OCI-LY7 (cell line): ENCODE data around the gene HUS1. TPM values are rescaled to one million over a fixed set of nuclear protein-coding genes. Genes with fewer than 3 reads are reported as not detected.
A peak's percentile ranks its signal among the peaks of the same experiment; 100 is the strongest.

Source experiments
- BruUV-seq: library from RNA; stranded (reverse); fragments of 400-500 nt; replicated peaks from 2 replicates; lab custom pipeline; 2021; lab: Mats Ljungman, UMichigan
- CTCF ChIA-PET: fragments of 300-600 bp; sonication (Branson Sonifier 250); formaldehyde crosslinking; loops from one replicate; lab custom pipeline; 2022; ENCODE audit warnings: antibody characterized with exemption; ENCODE audit not compliant: unreplicated experiment; lab: Charles Lee
- POLR2A ChIA-PET: fragments of 300-600 bp; sonication (Branson Sonifier 250); formaldehyde crosslinking; loops from one replicate; lab custom pipeline; 2022; ENCODE audit warnings: antibody characterized with exemption; lab: Charles Lee
- DNase-seq: peaks from one replicate; pipeline ENCODE4 v3.0.0-alpha.2; 2015; ENCODE audit warnings: low spot score
- H2AFZ ChIP-seq: fragments of 200-600 bp; sonication (generic), shearing (Covaris generic); 2 replicates; pipeline ENCODE4 v1.6.1; 2014; ENCODE audit warnings: mild to moderate bottlenecking, antibody characterized with exemption, low read length, moderate library complexity
- H3K27ac ChIP-seq: fragments of 200-600 bp; sonication (generic); 2 replicates; pipeline ENCODE4 v1.5.1; 2014; ENCODE audit warnings: mixed run types, low read depth, mild to moderate bottlenecking, moderate library complexity, low read length, inconsistent platforms; ENCODE audit not compliant: poor library complexity, severe bottlenecking
- H3K36me3 ChIP-seq: fragments of 200-600 bp; sonication (generic); 2 replicates; pipeline ENCODE4 v1.6.1; 2014; ENCODE audit warnings: mild to moderate bottlenecking, antibody characterized with exemption, low read length, moderate library complexity, mixed read lengths; ENCODE audit not compliant: insufficient read depth
- H3K4me1 ChIP-seq: fragments of 200-600 bp; sonication (generic); 2 replicates; pipeline ENCODE4 v1.5.1; 2014; ENCODE audit warnings: mild to moderate bottlenecking, low read length; ENCODE audit not compliant: insufficient read depth, poor library complexity, severe bottlenecking
- H3K4me2 ChIP-seq: fragments of 200-600 bp; sonication (generic); 2 replicates; pipeline ENCODE4 v1.6.1; 2014; ENCODE audit warnings: mild to moderate bottlenecking, low read length
- H3K4me3 ChIP-seq: fragments of 200-600 bp; sonication (generic); 2 replicates; pipeline ENCODE4 v1.5.1; 2014; ENCODE audit warnings: mild to moderate bottlenecking, low read depth, low read length; ENCODE audit not compliant: poor library complexity, severe bottlenecking
- H3K79me2 ChIP-seq: fragments of 200-600 bp; sonication (generic); 2 replicates; pipeline ENCODE4 v1.6.1; 2016; ENCODE audit warnings: low read depth, mild to moderate bottlenecking, low read length, moderate library complexity, mixed read lengths; ENCODE audit not compliant: insufficient read depth
- H3K9me2 ChIP-seq: fragments of 200-600 bp; sonication (generic); 2 replicates; pipeline ENCODE4 v1.6.1; 2016; ENCODE audit warnings: mild to moderate bottlenecking, low read length, mixed read lengths; ENCODE audit not compliant: insufficient read depth
- H3K9me3 ChIP-seq: fragments of 200-600 bp; sonication (generic); 2 replicates; pipeline ENCODE4 v1.6.1; 2014; ENCODE audit warnings: mild to moderate bottlenecking, mixed run types, low read length, mixed read lengths
- H4K20me1 ChIP-seq: fragments of 200-600 bp; sonication (generic); 2 replicates; pipeline ENCODE4 v1.6.1; 2014; ENCODE audit warnings: mild to moderate bottlenecking, antibody characterized with exemption, low read length, moderate library complexity, mixed read lengths; ENCODE audit not compliant: insufficient read depth
- CTCF ChIP-seq: fragments of 200-600 bp; sonication (generic); conservative IDR thresholded peaks from 2 replicates; pipeline ENCODE4 v1.5.1; 2014; ENCODE audit warnings: mild to moderate bottlenecking, antibody characterized with exemption, low read length, moderate library complexity, mixed read lengths
- EZH2phosphoT487 ChIP-seq: fragments of 200-600 bp; sonication (generic); IDR thresholded peaks from 2 replicates; pipeline ENCODE4 v1.6.1; 2018; ENCODE audit warnings: low read depth, borderline replicate concordance, mild to moderate bottlenecking, mixed run types, antibody characterized with exemption, low read length, moderate library complexity, mixed read lengths
- intact Hi-C: fragments of 100-400 bp; cut with micrococcal nuclease; formaldehyde crosslinking; loops from one replicate; pipeline ENCODE4 v1.10.0; 2022; ENCODE audit not compliant: unreplicated experiment
- total RNA-seq, 2 experiments: library from RNA; depleted of rRNA in 1 of 2; stranded (reverse); fragments of >200 nt in 1 of 2; shearing (Covaris generic) in 1 of 2; gene quantifications; 2 replicates each; pipeline ENCODE4 v1.2.3, GENCODE V29; 2014 to 2022

HUS1 gene
- total RNA-seq, 2 experiments from 2014 or later, result 28.2 to 44.5 TPM

- ChIA-PET POLR2A (interaction anchor here (0.6 to 1.7 kb wide), 6 partner anchors 42 to 670 kb away, joined by 3 to 8 read pairs (median 3); no protein-coding TSS in a partner anchor), CTCF (interaction anchor here (3.1 kb wide), 1 partner anchor 670 kb away, joined by 18 read pairs; no protein-coding TSS in a partner anchor)
- no peak for DNase-seq
- Histone ChIP-seq H3K36me3 (no peaks in the 10 kb centered on the region), H4K20me1 (no peaks in the 10 kb centered on the region), H3K4me2 (peak overlapping the region; percentile 67), H3K4me3 (peak overlapping the region; percentile 36), H2AFZ (peak overlapping the region; percentile 73), H3K9me2 (no peaks in the 10 kb centered on the region), H3K27ac (peak overlapping the region; percentile 80), H3K4me1 (peaks cover 38% of the 10 kb centered on the region), H3K9me3 (no peaks in the 10 kb centered on the region), H3K79me2 (no peaks in the 10 kb centered on the region)
- TF ChIP-seq EZH2phosphoT487 (no peak), CTCF (no peak)
- BruUV-seq, result no TSS peak
- intact Hi-C loops, result loop anchor here (5.0 kb wide), 3 partner anchors 44 to 354 kb away; partner anchors contain the start of gene TNS3
Observed at GRCh38 chr7:47936323-47936722, 43.1 kb downstream of the HUS1 start.

GRCh38 chr7:47935336-47935735 is 44.1 kb downstream of the HUS1 start:
- no peak overlapping the region for H3K4me2 ChIP-seq

More at GRCh38 chr7:47935336-47935735, 44.1 kb downstream of the HUS1 start:
- Histone ChIP-seq H3K4me1 (peaks cover 38% of the 10 kb centered on the region), H3K27ac (no peak overlapping the region), H3K4me3 (no peak overlapping the region), H3K36me3 (no peaks in the 10 kb centered on the region), H4K20me1 (no peaks in the 10 kb centered on the region), H3K9me2 (no peaks in the 10 kb centered on the region), H3K79me2 (no peaks in the 10 kb centered on the region), H3K9me3 (no peaks in the 10 kb centered on the region), H2AFZ (no peak overlapping the region)
- CTCF ChIA-PET, result no interaction called here
- TF ChIP-seq CTCF, result no peak
- intact Hi-C loops, result loop anchor here (5.0 kb wide), 3 partner anchors 43 to 353 kb away; partner anchors contain the start of gene TNS3
- DNase-seq, result no peak
- BruUV-seq, result no TSS peak
- POLR2A ChIA-PET, result interaction anchor here (1.5 kb wide), 1 partner anchor 10 kb away, joined by 3 read pairs; no protein-coding TSS in a partner anchor
